IgD-negative memory B cell (primary cell): ENCODE data around the gene IMP4. TPM values are rescaled to one million over a fixed set of nuclear protein-coding genes. Genes with fewer than 3 reads are reported as not detected.
A peak's percentile ranks its signal among the peaks of the same experiment; 100 is the strongest.

ENCODE experiments used
- H3K27ac Mint-ChIP-seq, 3 donors: one replicate each; pipeline ENCODE4 v1.8.0; 2020 to 2022; ENCODE audit warnings: mild to moderate bottlenecking in 3 of 3, mixed read lengths in 3 of 3, moderate library complexity in 1 of 3
- H3K27me3 Mint-ChIP-seq: one replicate; pipeline ENCODE4 v1.8.0; 2021; ENCODE audit warnings: mixed read lengths
- H3K36me3 Mint-ChIP-seq: one replicate; pipeline ENCODE4 v1.8.0; 2020; ENCODE audit warnings: mild to moderate bottlenecking, mixed read lengths
- H3K4me1 Mint-ChIP-seq, 3 donors: one replicate each; pipeline ENCODE4 v1.8.0; 2020 to 2022; ENCODE audit warnings: mixed read lengths in 3 of 3, mild to moderate bottlenecking in 1 of 3
- H3K4me3 Mint-ChIP-seq, 4 donors: one replicate each; pipeline ENCODE4 v1.8.0; 2020 to 2022; ENCODE audit warnings: mild to moderate bottlenecking in 4 of 4, mixed read lengths in 4 of 4, moderate library complexity in 3 of 4
- H3K9me3 Mint-ChIP-seq, 3 donors: one replicate each; pipeline ENCODE4 v1.8.0; 2020 to 2021; ENCODE audit warnings: mixed read lengths in 3 of 3, mild to moderate bottlenecking in 1 of 3
- polyA plus RNA-seq: library from polyadenylated mRNA; unstranded; fragments of 300-500 nt; fragmentation: Illumina TruSeq; gene quantifications from one replicate; pipeline ENCODE4 v1.2.3, GENCODE V29; 2021

Gene IMP4, protein sequence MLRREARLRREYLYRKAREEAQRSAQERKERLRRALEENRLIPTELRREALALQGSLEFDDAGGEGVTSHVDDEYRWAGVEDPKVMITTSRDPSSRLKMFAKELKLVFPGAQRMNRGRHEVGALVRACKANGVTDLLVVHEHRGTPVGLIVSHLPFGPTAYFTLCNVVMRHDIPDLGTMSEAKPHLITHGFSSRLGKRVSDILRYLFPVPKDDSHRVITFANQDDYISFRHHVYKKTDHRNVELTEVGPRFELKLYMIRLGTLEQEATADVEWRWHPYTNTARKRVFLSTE
- polyA plus RNA-seq = 102 TPM

DNA sequence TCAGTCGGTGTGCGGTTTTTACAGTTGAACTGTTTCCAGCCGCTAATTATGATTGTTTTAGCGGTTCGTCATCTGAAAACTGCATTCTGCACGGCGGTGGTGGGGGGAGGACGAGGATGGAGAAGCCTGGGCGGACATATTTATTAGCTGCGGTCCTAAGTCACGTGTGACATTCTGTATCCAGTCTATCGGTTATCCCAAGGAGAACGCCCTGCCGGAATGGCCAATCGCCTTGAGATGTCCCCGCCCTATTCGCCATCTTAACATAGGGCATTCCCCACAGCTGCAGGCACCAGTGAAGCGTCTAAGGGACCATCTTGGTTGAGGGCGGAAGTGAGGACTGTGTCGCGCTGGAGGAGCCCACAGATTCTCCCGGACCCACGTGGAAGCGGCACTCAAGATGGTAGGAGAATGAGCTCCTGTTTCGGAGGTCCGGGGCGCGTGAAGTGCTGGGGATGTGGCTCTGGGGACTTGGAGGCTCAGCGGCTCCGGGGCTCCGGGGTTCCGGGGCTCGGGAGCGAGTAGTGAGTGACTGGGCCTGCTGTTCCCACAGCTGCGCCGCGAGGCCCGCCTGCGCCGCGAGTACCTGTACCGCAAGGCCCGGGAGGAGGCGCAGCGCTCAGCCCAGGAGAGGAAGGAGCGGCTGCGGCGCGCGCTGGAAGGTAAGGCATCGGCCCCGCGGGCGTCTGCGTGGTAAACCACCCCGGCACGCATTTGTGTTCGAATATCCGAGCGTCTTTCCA lies at the start of gene IMP4:
Gene IMP4 (plus strand): TSS at position 365 of the 743 bp plus-strand sequence. CDS start 36 bp downstream, at position 401.
- H3K9me3 Mint-ChIP-seq = no peaks in the 10 kb centered on the region
- H3K4me3 Mint-ChIP-seq = peak within 1 kb of the TSS; percentile 99 to 100 (median 100)
- peaks cover 9% of the 10 kb centered on the region for H3K36me3 Mint-ChIP-seq
- H3K4me1 Mint-ChIP-seq = peaks cover 18 to 34% (median 28%) of the 10 kb centered on the region in 3 donors
- H3K27ac Mint-ChIP-seq = peak within 1 kb of the TSS; percentile 96 to 99 (median 99)
- no peaks in the 10 kb centered on the region for H3K27me3 Mint-ChIP-seq

DNA sequence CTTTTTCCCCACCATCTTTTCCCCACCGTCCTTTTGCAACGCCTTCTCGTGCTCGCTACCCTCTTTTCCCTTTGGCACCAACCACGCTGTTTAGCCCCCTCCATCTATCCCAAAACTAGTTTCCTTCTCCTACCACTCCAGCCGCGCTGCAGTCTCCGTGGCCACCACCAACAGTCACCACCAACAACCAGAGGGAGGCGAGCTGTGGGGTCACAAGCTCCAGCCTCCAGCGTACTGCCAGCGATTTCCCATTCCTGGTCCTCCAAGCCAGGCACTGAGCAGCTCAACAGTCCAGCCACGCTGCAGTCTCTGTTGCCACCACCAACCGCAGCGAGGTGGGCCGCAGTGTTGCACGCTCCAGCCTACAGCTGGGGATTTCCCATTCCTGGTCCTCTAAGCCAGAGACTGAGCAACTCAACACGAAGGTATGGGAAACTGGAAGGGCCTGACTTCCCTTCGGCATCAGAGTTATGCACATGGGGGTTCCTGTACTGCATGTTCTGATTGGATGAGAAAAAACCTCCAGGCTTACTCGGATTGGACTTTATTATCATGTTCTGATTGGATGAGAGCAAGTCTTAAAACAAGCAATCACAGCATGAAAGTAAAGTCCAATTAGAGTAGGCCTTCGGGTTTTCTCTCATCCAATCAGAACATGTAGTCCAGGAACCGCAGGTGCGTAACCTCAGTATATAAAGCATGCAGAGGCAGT lies 42.3 kb upstream of the IMP4 start:
- Mint-ChIP-seq H3K4me1 (peaks cover 5 to 11% (median 7%) of the 10 kb centered on the region in 3 donors), H3K9me3 (peaks cover 0 to 2% (median 0%) of the 10 kb centered on the region in 3 donors), H3K27ac (no peak overlapping the region), H3K36me3 (no peaks in the 10 kb centered on the region), H3K4me3 (no peak overlapping the region), H3K27me3 (peaks cover 6% of the 10 kb centered on the region)

DNA sequence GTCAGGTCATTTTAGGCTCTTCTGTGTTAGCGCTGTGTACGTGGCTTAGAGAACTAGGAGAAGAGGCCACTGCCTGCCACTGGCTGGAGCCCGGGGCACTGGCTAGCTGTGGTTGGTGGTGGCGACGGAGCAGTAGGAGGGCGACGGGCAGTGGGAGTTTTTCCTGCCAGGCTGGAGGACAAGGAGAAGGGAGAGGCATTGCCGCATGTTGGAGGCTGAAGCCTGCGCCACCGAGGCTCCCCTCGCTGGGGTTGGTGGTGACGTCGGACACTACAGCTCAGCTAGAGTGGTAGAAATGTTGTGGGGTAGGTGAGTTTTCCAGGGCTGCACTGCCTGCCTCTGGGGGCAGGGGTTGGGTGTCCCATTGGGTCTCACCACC lies 41.7 kb upstream of the IMP4 start:
- Mint-ChIP-seq H3K27ac (no peak overlapping the region), H3K4me3 (no peak overlapping the region), H3K9me3 (peaks cover 0 to 2% (median 0%) of the 10 kb centered on the region in 3 donors), H3K27me3 (peaks cover 6% of the 10 kb centered on the region), H3K36me3 (no peaks in the 10 kb centered on the region), H3K4me1 (peaks cover 5 to 11% (median 7%) of the 10 kb centered on the region in 3 donors)

DNA sequence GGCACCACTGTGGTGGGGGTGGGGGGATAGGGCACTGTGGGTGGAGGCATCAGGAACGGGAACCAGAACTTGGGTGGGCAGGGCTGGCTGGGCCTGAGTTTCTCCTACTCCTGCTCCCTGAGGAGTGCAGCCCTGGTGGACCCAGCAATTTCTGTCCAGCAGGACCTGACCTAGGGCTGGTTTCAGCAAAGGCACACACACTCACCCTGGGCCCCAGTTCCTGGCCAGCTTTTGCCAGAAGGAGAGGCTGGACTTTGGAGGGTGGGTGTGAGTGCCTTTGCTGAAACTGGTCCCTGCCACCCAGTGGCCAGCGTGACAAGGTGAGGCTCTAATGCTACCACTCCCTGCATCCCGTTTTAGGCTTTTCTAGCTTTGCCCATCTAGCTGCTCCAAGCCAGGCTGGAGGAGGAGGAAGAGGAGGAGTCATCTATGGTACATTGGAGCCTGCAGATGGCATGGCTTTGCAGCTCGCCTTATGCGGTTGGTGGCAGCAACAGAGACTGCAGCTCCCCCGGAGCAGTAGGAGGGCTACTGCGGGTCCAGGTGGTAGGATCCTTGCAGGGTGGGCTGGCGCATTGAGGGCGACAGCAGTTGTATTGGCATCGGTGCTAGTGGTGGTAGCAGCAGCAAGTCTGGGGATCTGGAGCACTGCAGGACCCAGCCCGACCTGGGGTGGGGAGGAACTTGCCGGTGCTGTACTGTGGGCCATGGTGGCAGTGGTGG lies 40.4 kb upstream of the IMP4 start:
- peaks cover 6% of the 10 kb centered on the region for H3K27me3 Mint-ChIP-seq
- H3K36me3 Mint-ChIP-seq = peaks cover 3% of the 10 kb centered on the region
- H3K27ac Mint-ChIP-seq = no peak overlapping the region
- H3K4me3 Mint-ChIP-seq = peak overlapping the region in 1 of 4 donors; percentile 67
- H3K4me1 Mint-ChIP-seq = peaks cover 5 to 11% (median 7%) of the 10 kb centered on the region in 3 donors
- H3K9me3 Mint-ChIP-seq = peaks cover 0 to 2% (median 0%) of the 10 kb centered on the region in 3 donors

DNA sequence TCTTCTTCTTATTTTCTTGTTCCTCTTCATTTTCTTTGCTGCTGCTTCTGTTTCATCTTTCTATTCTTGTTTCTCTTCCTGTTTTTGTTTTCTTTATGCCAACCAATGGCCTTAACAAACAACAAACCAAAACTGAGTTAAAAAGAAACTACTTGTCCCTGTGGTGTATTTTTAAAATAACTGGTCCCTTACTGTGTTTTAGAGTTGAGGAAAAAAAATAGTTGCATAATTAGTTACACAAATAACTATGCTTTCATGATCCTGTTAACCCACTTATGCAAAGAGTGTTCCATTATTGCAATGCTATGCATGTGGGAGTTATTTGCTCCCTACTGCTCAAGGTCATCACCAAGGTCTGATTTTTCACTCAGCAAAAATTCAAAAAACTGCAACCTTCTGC lies 39.5 kb upstream of the IMP4 start:
- peaks cover 4% of the 10 kb centered on the region for H3K27me3 Mint-ChIP-seq
- H3K9me3 Mint-ChIP-seq = peaks cover 0 to 2% (median 0%) of the 10 kb centered on the region in 3 donors
- peak overlapping the region in 2 of 4 donors; percentile 2 to 76 for H3K4me3 Mint-ChIP-seq
- peaks cover 3% of the 10 kb centered on the region for H3K36me3 Mint-ChIP-seq
- no peak overlapping the region for H3K27ac Mint-ChIP-seq
- peaks cover 5 to 11% (median 7%) of the 10 kb centered on the region in 3 donors for H3K4me1 Mint-ChIP-seq

DNA sequence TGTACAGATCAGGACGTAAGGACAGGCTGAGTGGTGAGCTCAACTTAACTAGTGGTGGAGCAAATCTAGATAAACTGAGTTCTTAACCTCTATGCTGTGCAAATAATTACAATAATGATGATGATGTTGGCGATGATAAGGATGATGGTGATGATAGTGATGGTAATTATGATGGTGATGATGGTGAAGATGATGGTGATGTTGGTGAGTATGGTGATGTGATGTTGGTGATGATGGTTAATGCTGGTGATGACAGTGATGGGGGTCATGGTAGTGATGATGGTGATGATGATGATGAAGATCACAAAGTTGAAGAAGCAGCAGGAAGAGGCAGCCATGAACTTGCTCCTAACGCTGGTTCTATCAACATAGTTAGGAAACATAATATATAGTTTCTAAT lies 38.0 kb upstream of the IMP4 start:
- H3K4me3 Mint-ChIP-seq = no peak overlapping the region
- peaks cover 5 to 11% (median 7%) of the 10 kb centered on the region in 3 donors for H3K4me1 Mint-ChIP-seq
- peaks cover 4% of the 10 kb centered on the region for H3K27me3 Mint-ChIP-seq
- peaks cover 0 to 2% (median 0%) of the 10 kb centered on the region in 3 donors for H3K9me3 Mint-ChIP-seq
- H3K27ac Mint-ChIP-seq = no peak overlapping the region
- H3K36me3 Mint-ChIP-seq = peaks cover 3% of the 10 kb centered on the region

DNA sequence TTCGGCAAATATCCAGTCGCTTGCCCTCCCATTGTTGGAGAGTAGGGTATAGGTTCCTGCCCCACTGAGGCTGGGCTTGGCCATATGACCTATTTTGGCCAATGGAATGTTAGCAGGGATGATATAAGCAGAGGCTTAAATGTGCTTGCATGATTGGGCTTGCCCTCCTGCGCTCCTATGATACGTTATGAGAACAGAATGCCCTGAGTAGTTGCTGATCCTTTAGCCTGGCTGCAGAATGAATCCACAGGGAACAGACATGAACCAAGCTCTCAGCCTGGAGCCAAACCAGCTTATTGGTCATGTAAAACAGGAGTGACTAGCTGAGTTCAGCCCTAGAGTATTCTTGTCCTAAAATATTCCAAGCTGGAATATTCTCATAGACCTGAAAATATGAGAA lies 34.8 kb upstream of the IMP4 start:
- H3K27ac Mint-ChIP-seq = no peak overlapping the region
- no peak overlapping the region for H3K4me3 Mint-ChIP-seq
- H3K4me1 Mint-ChIP-seq = peaks cover 4 to 5% (median 5%) of the 10 kb centered on the region in 3 donors
- peaks cover 0 to 2% (median 0%) of the 10 kb centered on the region in 3 donors for H3K9me3 Mint-ChIP-seq
- H3K27me3 Mint-ChIP-seq = no peaks in the 10 kb centered on the region
- peaks cover 3% of the 10 kb centered on the region for H3K36me3 Mint-ChIP-seq

DNA sequence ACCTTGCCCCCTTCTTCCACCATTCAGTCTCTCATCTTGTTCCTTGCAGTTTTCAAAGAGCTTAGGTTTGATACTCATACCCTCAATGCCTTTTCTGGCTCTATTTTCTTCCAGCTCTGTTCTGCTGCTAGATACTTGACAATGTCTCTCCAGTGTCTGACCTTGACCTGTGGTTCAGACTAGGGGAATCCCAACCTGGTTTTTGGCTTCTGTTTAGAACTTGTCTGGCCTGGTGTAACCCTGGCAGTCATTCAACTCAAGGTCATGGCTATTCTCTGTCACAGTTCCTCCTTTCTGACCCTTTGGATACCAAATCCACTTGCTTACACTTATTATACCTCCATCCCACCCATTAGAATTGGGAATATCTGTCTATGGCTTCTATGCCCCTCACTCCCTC lies 31.8 kb upstream of the IMP4 start:
- H3K36me3 Mint-ChIP-seq = peaks cover 3% of the 10 kb centered on the region
- H3K9me3 Mint-ChIP-seq = no peaks in the 10 kb centered on the region
- peaks cover 3% of the 10 kb centered on the region for H3K27me3 Mint-ChIP-seq
- H3K27ac Mint-ChIP-seq = no peak overlapping the region
- H3K4me1 Mint-ChIP-seq = no peaks in the 10 kb centered on the region
- no peak overlapping the region for H3K4me3 Mint-ChIP-seq

DNA sequence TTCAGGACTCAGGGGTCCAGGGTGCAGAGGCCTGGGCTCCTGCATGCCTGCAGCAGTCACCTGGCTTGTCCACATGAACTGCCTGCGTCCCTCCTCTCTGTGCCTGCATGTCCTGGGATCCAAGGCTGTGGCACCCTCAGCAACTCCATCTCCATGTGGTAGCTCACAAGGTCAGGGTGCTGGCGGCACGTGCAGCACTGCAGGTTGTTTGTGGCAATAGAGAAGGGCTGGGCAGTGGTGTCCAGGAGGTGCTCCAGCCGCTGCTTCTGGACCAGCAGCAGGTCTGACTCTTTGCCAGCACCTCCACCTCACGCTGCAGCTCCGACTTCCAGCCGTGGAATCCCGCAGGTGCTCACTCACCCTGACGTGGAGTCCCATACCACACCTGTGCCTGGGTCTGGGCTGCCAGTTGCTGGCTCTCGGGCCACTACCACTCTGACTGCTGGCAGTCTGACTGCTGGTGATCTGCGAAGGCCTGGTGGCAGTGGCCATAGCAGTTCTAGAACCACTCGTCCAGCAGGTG lies 28.8 kb upstream of the IMP4 start:
- Mint-ChIP-seq H3K27me3 (peaks cover 4% of the 10 kb centered on the region), H3K27ac (no peak overlapping the region), H3K9me3 (no peaks in the 10 kb centered on the region), H3K4me1 (no peaks in the 10 kb centered on the region), H3K4me3 (no peak overlapping the region), H3K36me3 (no peaks in the 10 kb centered on the region)

DNA sequence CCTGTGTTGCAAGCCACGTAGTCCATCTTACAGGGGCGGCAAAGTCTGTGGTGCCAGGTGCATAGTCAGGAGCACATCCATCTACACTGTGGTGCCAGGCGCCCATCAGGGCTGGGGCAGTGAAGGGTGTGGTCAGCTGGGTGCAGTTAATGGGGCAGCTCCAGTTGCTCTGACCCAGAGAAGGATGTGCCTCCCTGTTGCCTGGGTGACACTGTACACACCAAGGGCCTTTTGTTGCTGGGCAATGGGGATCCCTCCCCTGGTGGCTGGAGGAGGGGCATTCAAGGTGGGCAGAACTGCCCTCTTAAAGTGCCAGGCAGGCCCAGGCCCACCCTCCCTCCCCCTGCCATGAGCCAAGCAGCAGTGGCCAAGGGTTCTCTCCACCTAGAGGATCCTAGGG lies 28.3 kb upstream of the IMP4 start:
- H3K4me1 Mint-ChIP-seq = no peaks in the 10 kb centered on the region

DNA sequence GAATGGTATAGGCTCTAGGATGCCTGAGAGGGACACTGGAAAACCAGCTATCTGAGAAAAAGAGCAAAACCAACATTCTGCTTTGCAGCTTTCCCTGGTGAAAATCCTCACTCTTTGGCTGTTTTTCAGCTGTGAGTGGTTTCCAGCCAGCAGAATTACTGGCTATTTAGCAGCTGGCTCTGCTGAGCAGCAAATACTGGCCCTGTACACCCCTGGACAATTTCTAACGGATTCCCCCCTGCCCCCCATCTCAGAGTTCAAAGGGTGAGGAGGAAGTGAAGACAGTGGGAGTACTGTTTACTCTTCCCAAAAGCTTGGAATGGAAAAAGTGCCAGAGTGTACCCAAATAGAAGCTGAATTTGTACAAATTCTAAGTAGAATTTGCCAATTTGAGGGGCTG lies 26.1 kb upstream of the IMP4 start:
- Mint-ChIP-seq H3K4me3 (no peak overlapping the region), H3K36me3 (no peaks in the 10 kb centered on the region), H3K27me3 (peaks cover 6% of the 10 kb centered on the region), H3K9me3 (no peaks in the 10 kb centered on the region), H3K27ac (no peak overlapping the region), H3K4me1 (no peaks in the 10 kb centered on the region)

More for the DNA sequence above, 28.3 kb upstream of the IMP4 start:
- no peak overlapping the region for H3K27ac Mint-ChIP-seq
- no peak overlapping the region for H3K4me3 Mint-ChIP-seq
- H3K9me3 Mint-ChIP-seq = no peaks in the 10 kb centered on the region
- no peaks in the 10 kb centered on the region for H3K36me3 Mint-ChIP-seq
- peaks cover 4% of the 10 kb centered on the region for H3K27me3 Mint-ChIP-seq

DNA sequence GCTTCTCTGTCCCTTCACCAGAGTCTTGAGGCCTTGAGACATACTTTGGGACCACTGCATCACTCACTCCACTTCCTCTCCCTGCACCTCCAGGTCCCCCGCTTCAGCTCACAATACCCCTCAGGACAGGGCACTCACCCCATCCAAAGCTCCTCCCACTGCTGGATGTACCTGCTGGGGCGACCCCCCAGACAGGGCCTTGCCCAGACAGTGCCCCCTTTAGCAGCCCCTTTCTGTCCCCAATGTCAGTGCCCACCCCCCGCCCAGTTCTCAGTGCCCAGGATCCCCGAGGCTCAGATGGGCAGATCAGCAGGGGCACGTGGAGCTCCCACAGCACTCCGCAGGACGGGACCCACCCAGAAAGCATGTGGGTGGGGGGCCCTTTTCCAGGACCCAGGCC lies 23.8 kb upstream of the IMP4 start:
- no peaks in the 10 kb centered on the region for H3K4me1 Mint-ChIP-seq
- H3K27ac Mint-ChIP-seq = no peak overlapping the region

DNA sequence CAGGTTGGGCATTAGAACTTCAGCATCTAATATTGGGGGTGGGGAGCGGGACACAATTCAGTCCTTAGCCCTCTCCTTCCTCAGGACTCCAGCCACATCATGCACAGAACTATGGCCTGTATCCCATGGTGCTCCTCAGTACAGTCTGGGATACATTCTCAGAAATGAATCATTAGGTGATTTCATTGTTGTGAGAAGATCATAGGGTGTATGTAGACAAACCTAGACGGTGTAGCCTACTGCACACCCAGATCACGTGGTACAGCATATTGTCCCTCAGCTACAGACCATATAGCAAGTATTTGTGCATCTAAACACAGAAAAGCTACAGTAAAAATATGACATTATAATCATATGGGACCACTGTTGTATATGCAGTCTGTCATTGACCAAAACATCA lies 23.2 kb upstream of the IMP4 start:
- Mint-ChIP-seq H3K9me3 (no peaks in the 10 kb centered on the region), H3K27me3 (peaks cover 10% of the 10 kb centered on the region), H3K4me1 (no peaks in the 10 kb centered on the region), H3K27ac (no peak overlapping the region), H3K36me3 (no peaks in the 10 kb centered on the region), H3K4me3 (no peak overlapping the region)

More for the DNA sequence above, 23.8 kb upstream of the IMP4 start:
- Mint-ChIP-seq H3K27me3 (peaks cover 10% of the 10 kb centered on the region), H3K4me3 (no peak overlapping the region), H3K9me3 (no peaks in the 10 kb centered on the region), H3K36me3 (no peaks in the 10 kb centered on the region)

DNA sequence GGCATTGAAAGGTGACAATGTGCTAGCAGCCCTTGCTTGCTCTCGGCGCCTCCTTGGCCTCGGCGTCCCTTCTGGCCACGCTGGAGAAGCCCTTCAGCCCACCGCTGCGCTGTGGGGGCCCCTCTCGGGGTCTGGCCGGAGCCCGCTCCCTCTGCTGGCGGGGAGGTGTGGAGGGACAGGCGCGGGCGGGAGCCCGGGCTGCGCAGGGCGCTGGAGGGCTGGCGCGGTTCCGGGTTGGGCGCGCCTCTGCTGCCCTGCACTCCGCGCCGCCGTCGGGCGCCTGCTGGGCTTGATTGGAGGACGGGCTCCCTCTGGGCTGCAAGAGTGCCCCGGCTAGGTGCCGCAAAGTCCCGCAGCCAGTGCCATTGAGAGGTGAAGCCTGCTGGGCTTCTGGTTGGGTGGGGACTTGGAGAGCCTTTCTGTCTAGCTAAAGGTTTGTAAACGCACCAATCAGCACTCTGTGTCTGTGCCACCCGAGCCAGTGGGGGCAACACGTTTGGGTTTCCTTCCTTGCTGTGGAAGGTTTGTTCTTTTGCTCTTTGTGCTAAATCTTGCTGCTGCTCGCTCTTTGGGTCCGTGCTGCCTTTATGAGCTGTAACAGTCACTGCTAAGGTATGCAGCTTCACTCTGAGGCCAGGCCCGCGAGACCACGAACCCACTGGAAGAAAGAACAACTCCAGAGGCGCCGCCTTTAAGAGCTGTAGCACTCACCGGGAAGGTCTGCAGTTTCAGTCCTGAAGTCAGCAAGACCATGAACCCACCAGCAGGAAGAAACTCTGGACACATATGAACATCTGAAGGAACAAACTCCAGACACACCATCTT lies 14.8 kb upstream of the IMP4 start:
- Mint-ChIP-seq H3K27me3 (peaks cover 26% of the 10 kb centered on the region), H3K27ac (no peak overlapping the region), H3K36me3 (no peaks in the 10 kb centered on the region), H3K9me3 (no peaks in the 10 kb centered on the region), H3K4me3 (peak overlapping the region in 1 of 4 donors; percentile 66), H3K4me1 (peaks cover 6 to 7% (median 6%) of the 10 kb centered on the region in 3 donors)
